ENCODE results near the gene PSMD1. TPM values are rescaled to one million over a fixed set of nuclear protein-coding genes. Genes with fewer than 3 reads are reported as not detected.
"Not testable (repeated sequence)": the region's sequence is repeated elsewhere in the genome, so short reads cannot be mapped to it uniquely, and the experiment has no call there.

PSMD1 gene
- polyA plus RNA-seq, 1 donor (not counting 4 experiments of a cell fraction or from before 2014, with no cell fraction given): 262 TPM

- no peak overlapping the region for H3K27ac ChIP-seq (ENCODE audit: control insufficient read depth, insufficient read depth, low read length)
- no peaks in the 10 kb centered on the region for H3K4me1 ChIP-seq (ENCODE audit: control insufficient read depth, extremely low read depth, insufficient read depth, low read length)
- H4K20me1 ChIP-seq (ENCODE audit: control insufficient read depth, extremely low read depth, insufficient read depth, low read length): no peaks in the 10 kb centered on the region
- FAIRE-seq: no peak
- no peaks in the 10 kb centered on the region for H3K79me2 ChIP-seq (ENCODE audit: control insufficient read depth, insufficient read depth, low read length)
- no peak overlapping the region for H3K4me3 ChIP-seq (ENCODE audit: control insufficient read depth in 2 of 3, extremely low read depth in 1 of 3, insufficient read depth in 2 of 3, low read depth in 1 of 3, low read length in 3 of 3)
- no peak overlapping the region for H2AFZ ChIP-seq (ENCODE audit: control insufficient read depth, low read length)
- no peaks in the 10 kb centered on the region for H3K9me3 ChIP-seq (ENCODE audit: control insufficient read depth, low read depth, low read length)
- no peak overlapping the region for H3K9ac ChIP-seq (ENCODE audit: control insufficient read depth, extremely low read depth, insufficient read depth, low read length)
- H3K36me3 ChIP-seq (ENCODE audit: control insufficient read depth in 2 of 2, extremely low read depth in 1 of 2, insufficient read depth in 2 of 2, low read length in 2 of 2): no peaks in the 10 kb centered on the region
- no peak overlapping the region for H3K4me2 ChIP-seq (ENCODE audit: control insufficient read depth, extremely low read depth, insufficient read depth, low read depth, low read length)
- peaks cover 30% of the 10 kb centered on the region for H3K27me3 ChIP-seq (ENCODE audit: control insufficient read depth, extremely low read depth, insufficient read depth, low read length)
- H3K9me1 ChIP-seq (ENCODE audit: control insufficient read depth, extremely low read depth, insufficient read depth, low read length): no peaks in the 10 kb centered on the region
- dilution Hi-C loops (cut with MboI; ENCODE audit: extremely low pct_ligation_motif_present, low sequenced_read_pairs): no loop called here
- DNase-seq (ENCODE audit: low read depth, low spot score): no peak
- TF ChIP-seq, protein P1, sequence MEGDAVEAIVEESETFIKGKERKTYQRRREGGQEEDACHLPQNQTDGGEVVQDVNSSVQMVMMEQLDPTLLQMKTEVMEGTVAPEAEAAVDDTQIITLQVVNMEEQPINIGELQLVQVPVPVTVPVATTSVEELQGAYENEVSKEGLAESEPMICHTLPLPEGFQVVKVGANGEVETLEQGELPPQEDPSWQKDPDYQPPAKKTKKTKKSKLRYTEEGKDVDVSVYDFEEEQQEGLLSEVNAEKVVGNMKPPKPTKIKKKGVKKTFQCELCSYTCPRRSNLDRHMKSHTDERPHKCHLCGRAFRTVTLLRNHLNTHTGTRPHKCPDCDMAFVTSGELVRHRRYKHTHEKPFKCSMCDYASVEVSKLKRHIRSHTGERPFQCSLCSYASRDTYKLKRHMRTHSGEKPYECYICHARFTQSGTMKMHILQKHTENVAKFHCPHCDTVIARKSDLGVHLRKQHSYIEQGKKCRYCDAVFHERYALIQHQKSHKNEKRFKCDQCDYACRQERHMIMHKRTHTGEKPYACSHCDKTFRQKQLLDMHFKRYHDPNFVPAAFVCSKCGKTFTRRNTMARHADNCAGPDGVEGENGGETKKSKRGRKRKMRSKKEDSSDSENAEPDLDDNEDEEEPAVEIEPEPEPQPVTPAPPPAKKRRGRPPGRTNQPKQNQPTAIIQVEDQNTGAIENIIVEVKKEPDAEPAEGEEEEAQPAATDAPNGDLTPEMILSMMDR (optimal IDR thresholded peaks at IDR 0.05 in 1 of 3, IDR thresholded peaks at IDR 0.05 in 1 of 3, conservative IDR thresholded peaks at IDR 0.05 in 1 of 3; ENCODE audit: extremely low read depth in 1 of 3, insufficient read depth in 2 of 3, low read length in 3 of 3): no peak
- no peak for TF ChIP-seq EZH2 (IDR thresholded peaks at IDR 0.05; ENCODE audit: low read length)
Measured at GRCh38 chr2:231193216-231193615, 136.5 kb downstream of the PSMD1 start.

DNA sequence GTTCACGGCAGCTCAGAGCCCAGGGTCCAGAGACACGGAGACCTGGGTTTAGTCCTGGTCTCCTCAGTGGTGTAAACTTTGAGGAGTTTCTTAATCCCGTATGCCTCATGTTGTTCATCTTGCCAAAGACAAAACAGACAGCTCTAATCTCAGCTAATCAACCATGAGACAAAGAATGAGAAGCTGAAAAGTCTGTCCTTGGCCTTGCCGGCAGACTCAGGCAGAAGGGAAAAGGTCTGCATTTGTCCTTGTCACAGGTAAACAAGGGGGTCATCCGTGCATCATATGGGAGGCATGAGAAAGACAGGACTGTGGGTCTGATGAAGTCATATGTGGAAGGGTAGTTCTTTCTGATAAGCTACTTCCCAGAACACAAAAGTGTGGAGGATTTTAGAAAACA lies 139.9 kb downstream of the PSMD1 start:
- DNase-seq (ENCODE audit: low read depth, low spot score): no peak
- TF ChIP-seq, protein P1 (optimal IDR thresholded peaks at IDR 0.05 in 1 of 3, IDR thresholded peaks at IDR 0.05 in 1 of 3, conservative IDR thresholded peaks at IDR 0.05 in 1 of 3; ENCODE audit: extremely low read depth in 1 of 3, insufficient read depth in 2 of 3, low read length in 3 of 3): no peak
- TF ChIP-seq EZH2 (IDR thresholded peaks at IDR 0.05; ENCODE audit: low read length): no peak
- no peaks in the 10 kb centered on the region for H3K9me3 ChIP-seq (ENCODE audit: control insufficient read depth, low read depth, low read length)
- H3K36me3 ChIP-seq (ENCODE audit: control insufficient read depth in 2 of 2, extremely low read depth in 1 of 2, insufficient read depth in 2 of 2, low read length in 2 of 2): no peaks in the 10 kb centered on the region
- no peaks in the 10 kb centered on the region for H3K27me3 ChIP-seq (ENCODE audit: control insufficient read depth, extremely low read depth, insufficient read depth, low read length)
- no peaks in the 10 kb centered on the region for H3K9me1 ChIP-seq (ENCODE audit: control insufficient read depth, extremely low read depth, insufficient read depth, low read length)
- H4K20me1 ChIP-seq (ENCODE audit: control insufficient read depth, extremely low read depth, insufficient read depth, low read length): no peaks in the 10 kb centered on the region
- H3K79me2 ChIP-seq (ENCODE audit: control insufficient read depth, insufficient read depth, low read length): no peaks in the 10 kb centered on the region
- H3K4me3 ChIP-seq (ENCODE audit: control insufficient read depth in 2 of 3, extremely low read depth in 1 of 3, insufficient read depth in 2 of 3, low read depth in 1 of 3, low read length in 3 of 3): no peak overlapping the region
- FAIRE-seq: peak; percentile 5
- peaks cover 22% of the 10 kb centered on the region for H3K4me1 ChIP-seq (ENCODE audit: control insufficient read depth, extremely low read depth, insufficient read depth, low read length)
- no peak overlapping the region for H2AFZ ChIP-seq (ENCODE audit: control insufficient read depth, low read length)
- H3K9ac ChIP-seq (ENCODE audit: control insufficient read depth, extremely low read depth, insufficient read depth, low read length): no peak overlapping the region
- H3K4me2 ChIP-seq (ENCODE audit: control insufficient read depth, extremely low read depth, insufficient read depth, low read depth, low read length): no peak overlapping the region
- dilution Hi-C loops (cut with MboI; ENCODE audit: extremely low pct_ligation_motif_present, low sequenced_read_pairs): no loop called here
- H3K27ac ChIP-seq (ENCODE audit: control insufficient read depth, insufficient read depth, low read length): no peak overlapping the region

- DNase-seq (ENCODE audit: low read depth, low spot score); FAIRE-seq; H3K9me3 ChIP-seq (ENCODE audit: control insufficient read depth, low read depth, low read length); H3K36me3 ChIP-seq (ENCODE audit: control insufficient read depth in 2 of 2, extremely low read depth in 1 of 2, insufficient read depth in 2 of 2, low read length in 2 of 2); H2AFZ ChIP-seq (ENCODE audit: control insufficient read depth, low read length); H3K79me2 ChIP-seq (ENCODE audit: control insufficient read depth, insufficient read depth, low read length); H3K9me1 ChIP-seq (ENCODE audit: control insufficient read depth, extremely low read depth, insufficient read depth, low read length); H3K27me3 ChIP-seq (ENCODE audit: control insufficient read depth, extremely low read depth, insufficient read depth, low read length); H3K4me2 ChIP-seq (ENCODE audit: control insufficient read depth, extremely low read depth, insufficient read depth, low read depth, low read length); dilution Hi-C loops (cut with MboI; ENCODE audit: extremely low pct_ligation_motif_present, low sequenced_read_pairs); H3K27ac ChIP-seq (ENCODE audit: control insufficient read depth, insufficient read depth, low read length); H3K9ac ChIP-seq (ENCODE audit: control insufficient read depth, extremely low read depth, insufficient read depth, low read length); H3K4me3 ChIP-seq (ENCODE audit: control insufficient read depth in 2 of 3, extremely low read depth in 1 of 3, insufficient read depth in 2 of 3, low read depth in 1 of 3, low read length in 3 of 3); H4K20me1 ChIP-seq (ENCODE audit: control insufficient read depth, extremely low read depth, insufficient read depth, low read length): not testable (repeated sequence)
- peaks cover 22% of the 10 kb centered on the region for H3K4me1 ChIP-seq (ENCODE audit: control insufficient read depth, extremely low read depth, insufficient read depth, low read length)
Measured at GRCh38 chr2:231197196-231197595, 140.5 kb downstream of the PSMD1 start.
